Measurements from ENCODE around the gene DMC1. TPM values are rescaled to one million over a fixed set of nuclear protein-coding genes. Genes with fewer than 3 reads are reported as not detected.
"Not testable (repeated sequence)": the region's sequence is repeated elsewhere in the genome, so short reads cannot be mapped to it uniquely, and the experiment has no call there.

The DMC1 gene
- total RNA-seq, 1 donor, result 1.4 TPM

GRCh38 chr22:38582923-38583322, 12.9 kb upstream of the DMC1 start:
- H3K4me1 ChIP-seq (ENCODE audit: insufficient read depth, low read length); H3K27me3 ChIP-seq (ENCODE audit: insufficient read depth, low read length); H3K4me3 ChIP-seq (ENCODE audit: low read length); H3K9me3 ChIP-seq (ENCODE audit: low read depth, low read length): not testable (repeated sequence)

DNA sequence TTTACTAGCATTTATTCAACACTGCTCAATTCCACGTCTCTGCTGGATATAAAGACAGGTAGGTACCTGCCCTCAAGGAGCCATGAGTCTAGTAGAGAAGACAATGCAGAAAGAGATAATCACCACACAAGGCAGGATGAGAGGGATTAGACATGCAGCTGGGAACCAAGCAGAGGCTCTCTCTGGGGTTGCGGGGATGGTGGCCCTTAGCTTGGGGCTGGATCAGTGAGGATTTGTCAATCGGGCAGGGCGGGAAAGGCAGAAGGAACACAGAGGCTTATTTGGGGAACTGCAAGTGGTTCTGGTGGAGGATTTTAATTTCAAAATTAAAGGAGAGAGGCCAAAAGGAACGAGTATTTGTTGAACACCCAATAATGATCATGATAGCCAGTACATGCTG, 8.5 kb upstream of the DMC1 start:
- no peaks in the 10 kb centered on the region for H3K4me1 ChIP-seq (ENCODE audit: insufficient read depth, low read length)
- H3K4me3 ChIP-seq (ENCODE audit: low read length), result no peak overlapping the region
- H3K27me3 ChIP-seq (ENCODE audit: insufficient read depth, low read length), result no peaks in the 10 kb centered on the region
- H3K9me3 ChIP-seq (ENCODE audit: low read depth, low read length), result no peaks in the 10 kb centered on the region

GRCh38 chr22:38572065-38572464, 2.1 kb upstream of the DMC1 start:
- Histone ChIP-seq H3K27me3 (ENCODE audit: insufficient read depth, low read length) (peaks cover 4% of the 10 kb centered on the region), H3K4me3 (ENCODE audit: low read length) (no peak overlapping the region), H3K9me3 (ENCODE audit: low read depth, low read length) (no peaks in the 10 kb centered on the region), H3K4me1 (ENCODE audit: insufficient read depth, low read length) (peaks cover 29% of the 10 kb centered on the region)

- H3K27me3 ChIP-seq (ENCODE audit: insufficient read depth, low read length), result peaks cover 13% of the 10 kb centered on the region
- H3K4me3 ChIP-seq (ENCODE audit: low read length), result peak overlapping the region; percentile 48
- H3K4me1 ChIP-seq (ENCODE audit: insufficient read depth, low read length), result peaks cover 30% of the 10 kb centered on the region
- no peaks in the 10 kb centered on the region for H3K9me3 ChIP-seq (ENCODE audit: low read depth, low read length)
These were observed 889 bp upstream of the DMC1 start for GRCh38 chr22:38570779-38571364.

- H3K27me3 ChIP-seq (ENCODE audit: insufficient read depth, low read length), result peaks cover 26% of the 10 kb centered on the region
- H3K9me3 ChIP-seq (ENCODE audit: low read depth, low read length), result no peaks in the 10 kb centered on the region
- peaks cover 30% of the 10 kb centered on the region for H3K4me1 ChIP-seq (ENCODE audit: insufficient read depth, low read length)
- H3K4me3 ChIP-seq (ENCODE audit: low read length), result peak overlapping the region; percentile 32
These were observed 607 bp downstream of the DMC1 start for GRCh38 chr22:38569181-38569971.

DNA sequence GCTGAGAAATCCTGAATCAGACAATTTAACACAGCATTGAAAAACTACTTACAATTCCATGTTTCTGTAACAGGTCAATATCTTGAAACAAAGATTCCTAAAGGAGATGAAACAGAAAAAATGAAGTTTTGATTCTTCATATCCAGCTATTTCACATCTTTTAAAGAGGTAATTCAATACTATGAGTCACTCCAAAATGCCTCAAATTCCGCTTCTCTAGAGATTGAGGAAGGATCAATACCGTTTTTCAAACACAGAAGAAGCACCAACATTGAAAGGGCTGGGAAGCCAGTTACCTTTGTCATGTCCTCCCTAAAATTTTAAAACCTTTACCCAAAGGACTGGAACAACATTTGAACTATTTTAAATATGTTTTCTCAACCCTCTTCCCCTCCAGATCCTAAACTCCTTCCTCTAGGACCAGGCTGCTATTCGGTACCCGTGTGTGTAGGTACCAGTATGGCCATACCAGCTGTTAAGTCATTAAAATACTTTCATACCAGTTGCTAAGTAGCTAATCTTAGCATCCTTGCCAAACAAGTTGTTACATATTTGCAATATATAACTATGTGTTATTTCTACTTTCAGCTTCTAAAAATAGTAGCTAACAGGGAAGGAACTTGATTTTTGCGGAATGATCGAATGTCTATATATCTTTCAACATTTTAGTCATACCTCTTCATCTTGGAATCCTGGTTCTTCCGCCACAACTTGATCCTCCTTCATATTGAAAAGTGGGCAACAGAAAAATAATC, 2.3 kb downstream of the DMC1 start:
- H3K4me1 ChIP-seq (ENCODE audit: insufficient read depth, low read length), result peaks cover 30% of the 10 kb centered on the region
- H3K4me3 ChIP-seq (ENCODE audit: low read length), result no peak overlapping the region
- no peaks in the 10 kb centered on the region for H3K9me3 ChIP-seq (ENCODE audit: low read depth, low read length)
- peaks cover 29% of the 10 kb centered on the region for H3K27me3 ChIP-seq (ENCODE audit: insufficient read depth, low read length)

GRCh38 chr22:38566726-38567504, 3.1 kb downstream of the DMC1 start:
- Histone ChIP-seq H3K4me1 (ENCODE audit: insufficient read depth, low read length) (peaks cover 30% of the 10 kb centered on the region), H3K9me3 (ENCODE audit: low read depth, low read length) (no peaks in the 10 kb centered on the region), H3K27me3 (ENCODE audit: insufficient read depth, low read length) (peaks cover 29% of the 10 kb centered on the region), H3K4me3 (ENCODE audit: low read length) (no peak overlapping the region)

- peaks cover 42% of the 10 kb centered on the region for H3K27me3 ChIP-seq (ENCODE audit: insufficient read depth, low read length)
These were observed 4.5 kb downstream of the DMC1 start for GRCh38 chr22:38565441-38565840.

GRCh38 chr22:38564669-38565068, 5.3 kb downstream of the DMC1 start:
- Histone ChIP-seq H3K4me3 (ENCODE audit: low read length) (no peak overlapping the region), H3K4me1 (ENCODE audit: insufficient read depth, low read length) (peaks cover 17% of the 10 kb centered on the region), H3K27me3 (ENCODE audit: insufficient read depth, low read length) (peaks cover 46% of the 10 kb centered on the region), H3K9me3 (ENCODE audit: low read depth, low read length) (no peaks in the 10 kb centered on the region)

More at GRCh38 chr22:38565441-38565840, 4.5 kb downstream of the DMC1 start:
- no peaks in the 10 kb centered on the region for H3K9me3 ChIP-seq (ENCODE audit: low read depth, low read length)
- no peak overlapping the region for H3K4me3 ChIP-seq (ENCODE audit: low read length)
- H3K4me1 ChIP-seq (ENCODE audit: insufficient read depth, low read length), result peaks cover 21% of the 10 kb centered on the region

DNA sequence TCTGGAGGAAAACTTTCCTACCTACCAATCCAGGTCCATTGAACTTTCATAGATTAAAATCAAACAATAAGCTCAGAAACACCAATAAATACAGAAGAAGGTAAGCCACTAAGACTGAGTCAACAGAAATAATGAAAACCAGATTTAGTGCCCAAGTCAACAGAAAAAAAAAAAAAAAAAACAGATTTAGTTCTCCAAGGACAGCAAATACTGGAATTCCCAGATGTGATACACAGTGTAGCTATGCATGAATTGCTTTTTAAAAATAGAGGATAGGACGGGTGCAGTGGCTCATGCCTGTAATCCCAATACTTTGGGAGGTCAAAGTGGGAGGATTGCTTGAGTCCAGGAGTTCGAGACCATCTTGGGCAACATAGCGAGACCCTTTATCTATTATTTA, 15.7 kb downstream of the DMC1 start:
- H3K9me3 ChIP-seq (ENCODE audit: low read depth, low read length), result no peaks in the 10 kb centered on the region
- H3K4me1 ChIP-seq (ENCODE audit: insufficient read depth, low read length), result peaks cover 7% of the 10 kb centered on the region
- no peak overlapping the region for H3K4me3 ChIP-seq (ENCODE audit: low read length)
- H3K27me3 ChIP-seq (ENCODE audit: insufficient read depth, low read length), result peaks cover 42% of the 10 kb centered on the region

DNA sequence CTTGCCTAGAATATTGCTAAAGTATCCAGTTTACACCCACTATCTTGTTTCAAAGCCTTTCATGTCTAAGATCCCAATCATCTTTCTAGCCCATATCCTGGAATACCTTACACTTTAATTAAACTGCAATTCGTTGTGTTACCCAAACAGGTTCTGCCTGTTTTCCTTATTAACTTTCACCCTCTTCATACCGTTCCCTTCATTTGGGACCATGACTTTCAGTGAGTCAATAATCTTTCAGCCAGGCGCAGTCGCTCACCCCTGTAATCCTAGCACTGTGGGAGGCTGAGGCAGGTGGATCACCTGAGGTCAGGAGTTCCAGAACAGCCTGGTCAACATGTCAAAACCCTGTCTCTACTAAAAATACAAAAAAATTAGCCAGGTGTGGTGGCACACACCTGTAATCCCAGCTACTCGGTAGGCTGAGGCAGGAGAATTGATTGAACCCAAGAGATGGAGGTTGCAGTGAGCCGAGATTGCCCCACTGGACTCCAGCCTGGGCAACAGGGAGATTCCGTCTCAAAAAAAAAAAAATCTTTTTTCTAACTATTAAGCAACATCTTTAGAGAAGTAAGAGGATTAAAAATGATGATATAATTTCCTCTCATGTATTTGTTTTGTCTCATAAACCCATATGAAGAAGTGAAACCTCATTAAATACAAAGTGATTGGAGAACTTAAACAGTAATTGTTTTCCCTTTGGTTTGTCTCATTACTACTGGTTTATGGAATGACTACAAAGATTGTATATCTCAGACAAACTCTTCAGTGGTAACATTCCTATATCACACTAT, 20.7 kb downstream of the DMC1 start:
- H3K4me1 ChIP-seq (ENCODE audit: insufficient read depth, low read length), result peaks cover 17% of the 10 kb centered on the region
- peaks cover 1% of the 10 kb centered on the region for H3K9me3 ChIP-seq (ENCODE audit: low read depth, low read length)
- H3K4me3 ChIP-seq (ENCODE audit: low read length), result no peak overlapping the region
- H3K27me3 ChIP-seq (ENCODE audit: insufficient read depth, low read length), result peaks cover 52% of the 10 kb centered on the region

GRCh38 chr22:38540701-38541100, 29.3 kb downstream of the DMC1 start:
- no peak overlapping the region for H3K4me3 ChIP-seq (ENCODE audit: low read length)
- H3K9me3 ChIP-seq (ENCODE audit: low read depth, low read length), result peaks cover 24% of the 10 kb centered on the region
- H3K4me1 ChIP-seq (ENCODE audit: insufficient read depth, low read length), result no peaks in the 10 kb centered on the region
- H3K27me3 ChIP-seq (ENCODE audit: insufficient read depth, low read length), result peaks cover 43% of the 10 kb centered on the region

- no peak overlapping the region for H3K4me3 ChIP-seq (ENCODE audit: low read length)
These were observed 38.6 kb downstream of the DMC1 start for GRCh38 chr22:38531251-38531938.

GRCh38 chr22:38524429-38524828, 45.6 kb downstream of the DMC1 start:
- H3K9me3 ChIP-seq (ENCODE audit: low read depth, low read length), result no peaks in the 10 kb centered on the region
- peaks cover 7% of the 10 kb centered on the region for H3K4me1 ChIP-seq (ENCODE audit: insufficient read depth, low read length)
- peaks cover 9% of the 10 kb centered on the region for H3K27me3 ChIP-seq (ENCODE audit: insufficient read depth, low read length)
- no peak overlapping the region for H3K4me3 ChIP-seq (ENCODE audit: low read length)

More at GRCh38 chr22:38531251-38531938, 38.6 kb downstream of the DMC1 start:
- H3K9me3 ChIP-seq (ENCODE audit: low read depth, low read length), result no peaks in the 10 kb centered on the region
- H3K27me3 ChIP-seq (ENCODE audit: insufficient read depth, low read length), result peaks cover 8% of the 10 kb centered on the region
- peaks cover 8% of the 10 kb centered on the region for H3K4me1 ChIP-seq (ENCODE audit: insufficient read depth, low read length)

Data from mononuclear cell (primary cell).